Fibroblast of skin of abdomen (primary cell): ENCODE measurements around the gene CDKN1B. TPM values are rescaled to one million over a fixed set of nuclear protein-coding genes. Genes with fewer than 3 reads are reported as not detected.

Source experiments
- DNase-seq: peaks from one replicate; pipeline ENCODE4 v3.0.0-alpha.2; 2013
- polyA plus RNA-seq, 2 experiments: library from polyadenylated mRNA; unstranded; fragments of 120-200 nt; gene quantifications; one replicate each; pipeline ENCODE4 v1.2.1, GENCODE V29; 2013; ENCODE audit not compliant: insufficient read length in 2 of 2

The CDKN1B gene
- 26.9 TPM for polyA plus RNA-seq (2013, experiment 1 of 2; ENCODE audit: insufficient read length)
- 28.7 TPM for polyA plus RNA-seq (2013, experiment 2 of 2; ENCODE audit: insufficient read length)

DNA sequence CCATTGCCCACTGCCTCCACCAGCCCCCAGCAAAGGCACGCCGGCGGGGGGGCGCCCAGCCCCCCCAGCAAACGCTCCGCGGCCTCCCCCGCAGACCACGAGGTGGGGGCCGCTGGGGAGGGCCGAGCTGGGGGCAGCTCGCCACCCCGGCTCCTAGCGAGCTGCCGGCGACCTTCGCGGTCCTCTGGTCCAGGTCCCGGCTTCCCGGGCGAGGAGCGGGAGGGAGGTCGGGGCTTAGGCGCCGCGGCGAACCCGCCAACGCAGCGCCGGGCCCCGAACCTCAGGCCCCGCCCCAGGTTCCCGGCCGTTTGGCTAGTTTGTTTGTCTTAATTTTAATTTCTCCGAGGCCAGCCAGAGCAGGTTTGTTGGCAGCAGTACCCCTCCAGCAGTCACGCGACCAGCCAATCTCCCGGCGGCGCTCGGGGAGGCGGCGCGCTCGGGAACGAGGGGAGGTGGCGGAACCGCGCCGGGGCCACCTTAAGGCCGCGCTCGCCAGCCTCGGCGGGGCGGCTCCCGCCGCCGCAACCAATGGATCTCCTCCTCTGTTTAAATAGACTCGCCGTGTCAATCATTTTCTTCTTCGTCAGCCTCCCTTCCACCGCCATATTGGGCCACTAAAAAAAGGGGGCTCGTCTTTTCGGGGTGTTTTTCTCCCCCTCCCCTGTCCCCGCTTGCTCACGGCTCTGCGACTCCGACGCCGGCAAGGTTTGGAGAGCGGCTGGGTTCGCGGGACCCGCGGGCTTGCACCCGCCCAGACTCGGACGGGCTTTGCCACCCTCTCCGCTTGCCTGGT is at the start of gene CDKN1B:
TSS of gene CDKN1B (plus strand) at position 576 of the 793 bp plus-strand sequence. CDS start 472 bp downstream, outside the sequence.
- peak; percentile 93 for DNase-seq

DNA sequence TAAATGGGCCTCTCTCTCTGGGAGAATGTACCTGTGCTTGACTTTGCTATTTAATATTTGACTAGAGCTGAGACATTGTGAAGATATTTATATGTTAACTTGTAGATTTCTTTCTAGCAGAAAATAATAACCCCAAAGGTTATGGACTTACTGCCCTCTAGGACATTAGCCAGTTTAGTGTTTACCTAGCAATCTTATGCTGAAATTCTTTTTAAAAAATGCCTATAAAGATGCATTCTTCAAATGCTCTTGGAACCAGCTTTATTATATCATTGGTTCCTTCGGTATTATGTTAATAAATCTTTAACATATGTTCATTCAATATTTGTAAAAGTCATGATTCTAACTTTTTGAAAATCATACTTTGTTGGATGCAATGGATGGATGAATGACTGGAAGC is 49.2 kb upstream of the CDKN1B start:
- no peak for DNase-seq

DNA sequence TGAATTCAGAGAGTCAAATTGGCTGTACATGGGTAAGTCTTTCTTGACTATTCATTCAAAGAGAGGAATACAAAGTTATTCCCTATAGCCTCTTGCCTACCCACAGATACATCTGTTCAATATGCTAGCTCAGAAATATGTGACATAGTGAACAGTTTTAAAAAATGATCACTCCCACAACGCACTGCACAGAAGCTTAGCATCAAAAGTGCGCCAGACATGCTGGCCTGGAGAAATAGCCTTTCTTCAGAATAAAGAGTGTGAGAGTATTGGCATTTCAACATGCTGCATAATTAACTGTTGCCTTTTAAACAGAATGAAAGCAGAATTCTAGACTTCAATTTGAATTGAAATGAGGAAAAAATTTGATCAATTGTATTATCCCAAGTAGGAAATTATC is 48.1 kb upstream of the CDKN1B start:
- no peak for DNase-seq

DNA sequence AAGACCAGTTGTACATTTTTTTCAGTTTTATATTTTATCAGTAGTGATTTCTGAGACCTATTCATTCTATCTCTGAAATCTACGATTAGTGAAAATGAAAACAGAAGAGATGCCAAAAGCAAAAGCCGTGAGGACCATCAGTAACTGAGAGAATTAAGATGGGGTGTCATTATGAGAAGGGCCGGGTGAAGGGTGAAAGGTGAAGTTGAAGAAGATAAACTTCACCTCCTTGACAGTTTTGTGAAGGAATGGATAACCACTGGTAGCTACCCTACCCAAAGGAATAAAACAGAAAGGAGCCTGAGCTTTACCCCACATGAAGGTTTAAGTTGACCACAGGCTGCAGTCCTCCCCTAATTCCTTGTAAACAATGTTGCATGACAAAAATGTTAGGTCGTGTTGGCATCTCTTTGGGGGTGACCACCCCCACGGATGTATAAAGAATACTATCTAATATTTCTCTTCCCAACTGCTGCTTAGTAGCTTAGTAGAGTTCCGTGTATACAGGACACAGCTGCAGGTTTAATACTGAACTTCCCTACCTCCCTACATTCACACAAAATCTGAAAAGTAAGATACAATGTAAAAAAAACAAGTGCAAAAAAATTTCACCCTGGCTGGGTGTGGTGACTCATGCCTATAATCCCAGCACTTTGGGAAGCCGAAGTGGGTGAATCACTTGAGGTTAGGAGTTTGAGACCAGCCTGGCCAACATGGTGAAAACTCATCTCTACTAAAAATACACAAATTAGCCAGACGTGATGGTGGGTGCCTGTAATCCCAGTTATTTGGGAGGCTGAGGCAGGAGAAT is 45.1 kb upstream of the CDKN1B start:
- peak; percentile 55 for DNase-seq

DNA sequence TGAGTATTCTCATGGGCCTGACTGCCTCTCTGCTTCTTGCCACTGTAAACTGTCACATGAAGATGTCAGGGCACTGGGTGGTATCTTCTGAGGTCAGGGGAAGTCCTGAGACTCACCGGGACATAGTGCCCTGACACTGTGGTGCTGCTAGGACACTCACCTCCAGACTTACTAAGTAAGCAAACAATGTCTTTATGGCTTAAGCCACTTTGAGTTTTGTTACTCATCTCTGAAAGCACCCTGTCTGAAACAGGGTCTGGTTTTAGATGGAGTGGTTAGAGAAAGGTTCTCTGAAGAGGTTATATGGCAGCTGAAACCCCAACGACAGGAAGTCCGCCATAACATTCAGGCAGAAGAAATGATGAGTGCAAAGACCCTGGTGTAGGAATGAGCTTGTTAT is 43.9 kb upstream of the CDKN1B start:
- no peak for DNase-seq

DNA sequence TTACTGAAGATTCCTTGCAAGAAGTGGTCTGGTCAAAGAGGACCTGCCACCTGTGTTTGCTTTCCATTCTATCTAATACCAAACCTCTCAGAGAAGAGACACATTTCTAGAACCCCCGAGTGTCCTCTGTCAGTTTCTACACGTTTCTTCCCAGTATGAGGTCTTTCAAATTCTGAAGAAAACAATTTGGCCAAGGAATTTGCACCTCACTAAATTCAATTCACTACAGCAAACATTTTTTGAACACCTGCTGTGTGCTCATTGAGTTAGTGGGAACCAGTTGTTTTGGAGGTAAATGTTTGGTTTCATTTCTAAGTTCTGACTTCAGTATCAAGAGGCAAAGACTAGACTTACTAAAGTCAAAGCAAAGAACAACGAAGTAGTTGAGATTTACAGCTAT is 40.6 kb upstream of the CDKN1B start:
- DNase-seq, result no peak

DNA sequence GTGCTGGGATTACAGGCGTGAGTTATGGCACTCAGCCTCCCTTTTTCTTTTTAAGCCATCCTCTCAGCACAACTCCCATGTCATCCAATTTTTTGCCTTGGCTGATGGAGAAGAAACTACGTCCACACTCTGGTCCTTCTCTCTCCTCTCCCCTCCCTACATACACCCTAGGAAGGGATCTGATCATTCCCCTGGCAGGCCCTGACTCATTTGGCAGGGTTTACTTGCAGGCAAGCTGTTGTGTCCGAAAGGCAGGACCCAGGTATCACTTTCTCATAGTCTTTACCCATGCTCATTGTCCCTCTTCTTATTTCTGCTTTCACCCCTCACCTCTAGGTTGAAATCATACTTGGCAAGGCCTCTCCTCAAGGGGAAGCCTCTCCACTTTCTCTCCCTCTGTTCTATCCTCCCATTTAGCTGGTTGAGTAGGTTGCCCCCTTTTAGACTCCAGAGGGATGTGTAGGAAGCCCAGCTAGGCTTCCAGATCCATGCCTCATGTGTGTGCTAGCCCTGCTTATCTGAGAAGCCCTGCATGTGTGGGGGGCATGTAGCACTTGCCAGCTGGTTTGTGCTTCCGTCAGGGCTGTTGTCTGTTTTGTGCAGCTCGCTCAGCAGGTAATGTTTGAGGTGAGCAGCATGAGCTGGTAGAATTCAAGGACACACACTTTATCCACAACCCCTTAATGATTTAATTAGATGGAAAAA is 36.0 kb upstream of the CDKN1B start:
- DNase-seq, result no peak

DNA sequence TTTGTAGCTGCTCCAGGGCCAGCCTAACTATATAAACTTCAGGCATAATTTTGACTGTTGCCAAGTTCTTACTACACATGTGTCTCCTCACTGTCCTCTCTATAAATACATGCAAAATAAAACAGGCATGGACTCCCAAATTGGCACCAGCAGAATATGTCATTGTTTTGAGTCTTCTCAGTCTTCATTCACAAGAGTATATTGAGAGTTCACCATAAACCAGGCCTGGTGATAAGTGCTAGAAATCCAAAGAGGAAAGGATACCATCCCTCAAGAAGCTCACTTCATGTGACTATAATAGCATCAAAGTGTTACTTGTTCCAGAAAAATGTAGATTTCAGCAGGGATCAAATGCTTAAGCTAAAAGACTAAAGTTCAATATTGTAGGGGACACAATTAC is 34.9 kb upstream of the CDKN1B start:
- no peak for DNase-seq

DNA sequence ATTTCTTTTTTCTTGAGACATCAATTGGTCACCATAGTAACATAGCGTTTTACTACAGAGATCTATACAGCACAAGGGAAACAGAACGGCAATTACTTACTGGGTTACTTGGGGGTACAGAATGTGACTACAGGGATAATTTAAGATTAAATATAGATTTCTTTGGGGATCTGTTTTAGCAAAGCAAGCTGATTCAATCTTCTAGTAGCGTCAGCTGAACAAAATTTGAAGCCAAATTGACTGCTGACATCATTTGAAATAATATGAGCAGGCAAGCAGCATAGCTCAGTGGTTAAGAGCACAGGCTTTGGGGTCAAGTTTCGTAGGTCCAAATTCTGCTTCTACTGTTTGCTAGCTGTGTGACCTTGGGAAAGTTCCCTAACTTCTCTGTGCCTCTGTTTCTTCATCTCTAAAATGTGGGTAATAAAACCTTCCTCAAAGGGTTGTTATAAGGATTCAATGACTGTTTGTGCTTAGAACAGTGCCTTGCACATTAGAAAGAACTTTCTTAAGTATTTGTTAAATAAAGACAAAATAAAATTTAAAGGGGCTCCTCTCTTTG is 34.0 kb upstream of the CDKN1B start:
- DNase-seq, result no peak

DNA sequence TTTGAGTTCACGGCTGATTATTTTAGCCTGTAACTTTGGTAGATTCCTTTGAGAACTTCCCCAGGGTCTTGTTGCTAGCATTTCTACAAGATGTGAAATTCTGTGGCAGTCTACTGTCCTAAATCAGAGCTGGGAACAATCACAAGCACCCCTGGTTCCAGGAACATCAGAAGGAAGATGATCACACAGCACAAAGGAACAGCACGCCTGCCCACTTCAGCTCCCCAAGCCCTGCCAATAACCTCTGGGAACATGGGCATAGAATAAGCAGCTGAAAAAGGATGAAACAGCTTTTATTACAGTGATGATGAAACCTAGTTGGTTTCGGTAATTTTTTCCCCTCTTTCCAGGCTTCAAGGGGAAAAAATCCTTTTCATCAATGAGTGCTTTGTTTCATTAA is 33.4 kb upstream of the CDKN1B start:
- no peak for DNase-seq

DNA sequence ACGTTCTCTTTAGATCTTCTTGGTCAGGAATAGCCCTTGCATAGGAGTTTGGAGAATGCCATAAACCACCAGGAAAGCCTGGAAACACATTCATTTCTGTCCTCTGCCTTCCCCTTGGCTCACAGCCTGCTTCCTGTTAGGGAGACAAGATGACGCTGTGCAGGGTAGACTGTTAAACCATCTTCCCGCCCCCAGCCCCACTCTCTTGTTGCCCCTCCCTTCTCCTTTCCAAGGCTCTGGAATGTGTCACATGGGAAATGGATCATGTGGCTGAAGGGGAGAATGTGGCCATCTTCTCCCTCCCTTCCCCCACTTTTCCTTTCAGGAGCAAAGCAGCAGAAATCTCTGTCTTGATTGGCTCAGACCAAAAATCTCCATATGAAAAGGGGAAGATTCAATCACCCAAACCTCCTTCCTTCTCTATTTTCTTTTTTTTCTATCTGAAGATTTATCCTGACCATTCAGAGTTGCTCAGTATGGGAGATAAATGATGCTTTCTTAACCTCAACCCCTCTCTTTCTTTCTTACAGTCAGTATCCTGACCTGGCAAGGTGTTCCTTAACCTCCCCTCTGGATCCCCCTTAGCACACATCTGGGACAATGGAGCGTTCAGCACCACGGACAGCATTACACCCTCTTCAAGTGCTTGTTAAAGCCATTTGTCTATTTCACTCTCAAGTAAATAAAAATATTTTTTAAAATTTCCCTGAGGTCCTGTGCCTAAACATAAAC is 32.6 kb upstream of the CDKN1B start:
- peak; percentile 46 for DNase-seq

DNA sequence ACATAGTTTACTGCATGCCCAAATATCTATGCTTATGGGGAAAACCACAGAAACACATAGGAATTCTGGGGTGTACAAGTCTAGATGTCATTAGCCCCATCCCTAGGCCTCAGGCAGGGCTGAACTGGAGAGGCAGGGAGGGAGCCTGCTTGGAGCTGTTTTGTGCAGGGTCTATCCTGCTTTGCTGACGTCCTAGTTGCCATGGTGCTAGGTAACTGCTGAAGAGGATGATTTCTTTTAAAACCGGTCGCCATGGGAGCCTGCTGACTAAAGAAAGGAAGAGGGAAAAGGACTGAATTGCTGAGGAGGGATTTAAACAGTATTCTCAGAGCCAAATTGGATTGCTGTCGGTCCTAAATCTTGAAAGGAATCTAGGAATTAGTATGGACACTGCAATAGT is 31.9 kb upstream of the CDKN1B start:
- DNase-seq, result no peak

DNA sequence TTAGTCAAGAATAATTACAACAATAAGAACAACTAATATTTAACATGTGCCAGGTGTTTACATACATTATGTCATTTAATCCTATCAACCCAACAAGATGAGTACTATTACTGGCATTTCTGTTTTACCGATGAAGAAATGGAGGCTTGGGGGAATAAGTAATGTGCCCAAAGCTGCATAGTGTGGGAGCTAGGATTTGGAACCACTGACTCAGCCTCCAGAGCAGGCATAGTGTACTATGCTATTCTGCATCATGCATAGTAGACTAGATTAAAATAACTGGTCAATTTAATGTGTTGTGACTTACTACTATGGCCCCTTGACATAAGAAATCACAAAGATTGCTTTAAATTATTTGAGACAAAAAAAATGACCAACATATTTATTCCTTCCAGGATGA is 30.7 kb upstream of the CDKN1B start:
- DNase-seq, result no peak

DNA sequence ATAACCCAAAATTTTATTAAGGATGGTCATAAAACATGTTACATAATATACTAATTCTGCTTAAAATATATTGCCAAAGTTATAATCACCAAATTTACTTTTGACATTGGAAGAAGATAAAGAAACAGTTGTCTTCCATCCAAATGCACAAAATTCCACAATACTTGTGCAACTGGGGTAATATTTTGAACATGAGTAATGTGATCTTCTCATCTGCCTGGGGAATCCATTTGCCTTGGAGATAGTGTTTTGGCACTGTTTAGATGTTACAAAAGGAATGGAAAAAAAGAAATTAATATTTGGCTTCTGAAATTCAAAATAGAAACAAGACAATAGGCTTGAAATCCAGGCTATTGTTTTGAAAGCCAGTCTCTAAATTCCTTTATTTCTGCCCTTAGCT is 30.2 kb upstream of the CDKN1B start:
- peak; percentile 44 for DNase-seq

DNA sequence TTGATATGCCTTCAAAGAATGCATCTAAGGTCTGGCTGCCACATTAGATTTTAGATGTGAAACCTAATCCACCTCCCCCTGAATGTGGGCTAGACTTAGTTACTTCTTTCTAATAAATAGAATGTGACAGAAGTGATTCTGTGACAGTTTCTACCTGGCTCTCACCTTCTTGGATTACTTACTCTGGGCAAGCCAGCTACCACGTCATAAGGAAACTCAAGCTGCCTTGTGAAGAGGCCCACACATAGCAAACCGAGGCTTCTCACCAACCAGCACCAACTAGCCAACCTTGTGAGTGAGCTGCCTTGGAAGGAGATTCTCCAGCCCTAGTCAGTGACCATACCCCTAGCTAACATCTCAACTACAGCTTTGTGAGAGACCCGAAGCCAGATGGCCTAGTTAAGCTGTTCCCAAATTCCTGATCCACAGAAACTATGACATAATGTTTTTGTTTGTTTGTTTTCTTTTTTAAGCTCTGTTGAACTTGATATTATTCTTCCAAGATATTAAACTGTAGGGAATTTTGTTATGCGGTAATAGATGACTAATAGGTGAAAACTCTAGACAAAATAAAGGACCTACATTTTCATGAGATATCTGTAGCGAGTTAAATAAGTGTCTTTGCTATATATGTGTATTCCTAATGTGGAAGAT is 27.4 kb upstream of the CDKN1B start:
- no peak for DNase-seq

DNA sequence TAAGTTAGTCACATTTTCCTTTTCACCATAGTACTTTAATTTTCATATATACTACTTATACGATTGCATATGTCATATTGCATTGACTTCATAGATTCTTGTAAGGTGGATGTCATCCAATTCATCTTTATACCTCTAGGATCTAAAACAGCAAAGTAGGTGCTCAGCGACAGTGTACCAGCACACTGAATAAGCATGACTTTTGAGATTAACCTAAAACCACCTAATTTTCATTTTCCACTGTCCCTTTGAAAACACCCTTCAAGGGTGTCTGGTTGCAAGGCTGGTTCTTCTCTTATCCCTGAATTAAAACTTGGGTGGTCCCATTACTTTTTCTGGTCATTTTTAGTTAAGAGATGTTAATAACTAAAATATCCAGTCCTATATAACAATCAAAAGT is 25.6 kb upstream of the CDKN1B start:
- no peak for DNase-seq

DNA sequence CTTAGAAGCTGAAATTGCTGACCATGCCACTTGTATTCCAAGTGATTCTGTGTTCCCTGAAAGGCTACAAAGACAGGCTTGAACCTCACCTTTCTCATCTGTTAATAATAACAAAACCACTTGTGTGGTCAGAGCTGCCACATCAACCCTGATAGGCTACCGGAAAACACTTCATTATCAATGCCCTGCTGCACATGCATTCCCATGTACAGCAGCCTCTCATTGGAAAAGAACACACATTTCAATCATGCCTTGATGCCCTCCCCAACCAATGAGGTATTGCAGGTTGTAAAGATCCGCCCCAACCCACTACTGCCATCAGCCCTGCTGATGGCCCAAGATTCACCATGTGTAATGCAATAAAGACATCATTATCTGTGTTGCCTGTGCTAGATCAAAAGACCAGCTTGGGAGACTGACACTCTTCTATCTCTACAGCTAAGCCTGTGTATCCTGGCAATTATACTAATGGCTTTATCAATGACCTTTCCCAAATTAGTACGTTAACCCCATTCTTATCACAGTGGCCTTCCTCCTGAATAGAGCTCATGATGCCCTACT is 24.0 kb upstream of the CDKN1B start:
- DNase-seq, result no peak

DNA sequence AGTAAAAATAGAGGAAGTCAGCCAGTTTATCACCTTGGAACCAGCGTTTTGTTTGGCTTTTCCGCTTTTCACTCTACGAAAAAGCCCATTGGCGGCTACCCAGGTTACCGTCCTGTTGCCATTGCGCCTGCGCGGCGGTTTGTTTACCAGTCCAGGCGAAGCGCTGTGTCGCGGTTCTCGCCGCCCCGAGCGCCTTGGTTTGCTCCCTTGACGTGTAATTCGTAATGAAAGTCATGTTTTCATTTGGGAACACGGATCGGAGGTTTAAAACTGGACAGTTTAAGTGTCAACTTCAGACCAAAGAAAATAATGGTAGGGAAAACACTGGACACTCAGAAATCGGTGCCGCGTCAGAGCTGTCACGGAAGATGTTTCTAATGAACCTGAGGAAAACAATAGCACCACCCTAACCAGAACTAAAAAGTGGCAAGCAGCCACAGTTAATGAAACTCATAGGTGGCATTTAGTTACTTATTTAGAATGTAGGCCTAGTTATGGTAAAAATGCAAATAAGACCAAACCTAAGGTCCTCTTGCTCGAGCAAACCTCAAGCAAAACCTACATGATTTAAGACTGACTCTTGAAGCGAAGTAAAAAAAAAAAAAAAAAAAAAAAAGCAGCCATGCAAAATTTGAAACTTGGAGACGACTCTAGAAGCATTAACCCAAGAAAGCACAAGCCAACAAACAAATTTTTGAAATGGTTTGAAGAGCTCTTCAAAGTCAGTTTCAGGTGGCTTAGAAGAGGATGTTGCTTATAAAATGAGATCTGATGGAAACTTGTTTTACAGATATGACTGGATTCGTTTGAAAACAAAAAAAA is 20.4 kb upstream of the CDKN1B start:
- DNase-seq, result peak; percentile 84

DNA sequence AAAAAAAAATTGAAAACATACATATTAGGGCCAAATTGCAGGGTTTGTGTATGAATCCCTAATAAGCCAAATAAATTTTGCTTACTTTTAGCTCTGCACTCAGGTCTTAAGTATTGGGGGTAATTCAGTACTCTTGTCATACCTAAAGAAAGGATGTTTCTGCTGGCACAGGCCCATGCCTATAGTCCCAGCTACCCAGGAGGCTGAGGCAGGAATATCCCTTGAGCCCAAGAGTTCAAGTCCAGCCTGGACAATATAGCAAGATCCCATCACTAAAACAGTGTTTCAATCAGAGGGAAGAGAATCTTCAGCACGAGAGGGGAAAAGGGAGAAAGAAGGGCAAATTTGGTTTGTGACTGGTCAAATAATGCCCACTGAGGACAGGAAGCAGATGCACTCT is 17.8 kb upstream of the CDKN1B start:
- no peak for DNase-seq

DNA sequence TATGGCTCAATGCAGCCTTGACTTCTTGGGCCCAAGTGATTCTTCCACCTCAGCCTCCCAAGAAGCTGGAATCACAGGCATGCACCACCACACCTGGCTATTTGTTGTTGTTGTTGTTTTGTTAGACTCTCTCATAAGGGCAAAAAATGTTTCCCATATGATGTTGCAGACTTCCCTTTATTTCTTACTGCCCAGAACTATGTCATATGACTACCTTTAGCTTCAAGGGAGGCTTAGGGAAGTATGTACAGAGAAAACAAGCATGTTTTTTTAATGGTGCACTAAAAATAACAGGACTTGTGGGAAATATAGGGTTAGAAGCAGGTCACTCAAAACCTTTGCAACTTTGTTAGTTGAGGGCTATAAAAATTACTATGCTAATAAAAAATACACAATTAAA is 16.9 kb upstream of the CDKN1B start:
- DNase-seq, result no peak
